Measurements from ENCODE around the gene LRRC8C. TPM values are rescaled to one million over a fixed set of nuclear protein-coding genes. Genes with fewer than 3 reads are reported as not detected.

Gene LRRC8C
- total RNA-seq, 2 donors from 2014 or later = 10.5 to 11.9 TPM

GRCh38 chr1:89739844-89740216 lies 106.9 kb downstream of the LRRC8C start:
- intact Hi-C loops (cut with DNase I) = no loop called here
- DNase-seq (ENCODE audit: low spot score) = no peak

- no peak for DNase-seq (ENCODE audit: low spot score)
- intact Hi-C loops (cut with DNase I) = no loop called here
Observed at GRCh38 chr1:89743788-89744187, 110.9 kb downstream of the LRRC8C start.

GRCh38 chr1:89746424-89747149 lies 113.7 kb downstream of the LRRC8C start:
- no peak for DNase-seq (ENCODE audit: low spot score)
- intact Hi-C loops (cut with DNase I) = no loop called here

GRCh38 chr1:89753761-89754160 lies 120.8 kb downstream of the LRRC8C start:
- intact Hi-C loops (cut with DNase I) = no loop called here
- no peak for DNase-seq (ENCODE audit: low spot score)

GRCh38 chr1:89754518-89754917 lies 121.6 kb downstream of the LRRC8C start:
- DNase-seq (ENCODE audit: low spot score) = no peak
- intact Hi-C loops (cut with DNase I) = no loop called here

GRCh38 chr1:89755591-89755990 lies 122.7 kb downstream of the LRRC8C start:
- intact Hi-C loops (cut with DNase I) = no loop called here
- DNase-seq (ENCODE audit: low spot score) = no peak

- intact Hi-C loops (cut with DNase I) = no loop called here
- DNase-seq (ENCODE audit: low spot score) = no peak
Observed at GRCh38 chr1:89757532-89757931, 124.6 kb downstream of the LRRC8C start.

- DNase-seq (ENCODE audit: low spot score) = no peak
- intact Hi-C loops (cut with DNase I) = no loop called here
Observed at GRCh38 chr1:89758156-89758555, 125.2 kb downstream of the LRRC8C start.

GRCh38 chr1:89759036-89759435 lies 126.1 kb downstream of the LRRC8C start:
- DNase-seq (ENCODE audit: low spot score) = no peak
- intact Hi-C loops (cut with DNase I) = no loop called here

GRCh38 chr1:89760496-89760895 lies 127.6 kb downstream of the LRRC8C start:
- intact Hi-C loops (cut with DNase I) = loop anchor here (5.0 to 10.0 kb wide), 2 partner anchors 136 to 278 kb away; no protein-coding TSS in a partner anchor
- no peak for DNase-seq (ENCODE audit: low spot score)

- DNase-seq (ENCODE audit: low spot score) = no peak
Observed at GRCh38 chr1:89761338-89761737, 128.4 kb downstream of the LRRC8C start.

GRCh38 chr1:89761901-89762300 lies 129.0 kb downstream of the LRRC8C start:
- intact Hi-C loops (cut with DNase I) = loop anchor here (2.0 to 10.0 kb wide), 3 partner anchors 129 to 280 kb away; partner anchors contain the start of gene LRRC8C (in 1 of the 2)
- DNase-seq (ENCODE audit: low spot score) = no peak

More at GRCh38 chr1:89761338-89761737, 128.4 kb downstream of the LRRC8C start:
- intact Hi-C loops (cut with DNase I) = loop anchor here (5.0 to 10.0 kb wide), 2 partner anchors 137 to 279 kb away; no protein-coding TSS in a partner anchor

- no peak for DNase-seq (ENCODE audit: low spot score)
- intact Hi-C loops (cut with DNase I) = loop anchor here (2.0 to 10.0 kb wide), 3 partner anchors 130 to 280 kb away; partner anchors contain the start of gene LRRC8C (in 1 of the 2)
Observed at GRCh38 chr1:89762386-89762778, 129.5 kb downstream of the LRRC8C start.

GRCh38 chr1:89762779-89763648 lies 130.1 kb downstream of the LRRC8C start:
- intact Hi-C loops (cut with DNase I) = loop anchor here (2.0 to 10.0 kb wide), 3 partner anchors 130 to 281 kb away; partner anchors contain the start of gene LRRC8C (in 1 of the 2)

GRCh38 chr1:89763649-89763986 lies 130.7 kb downstream of the LRRC8C start:
- intact Hi-C loops (cut with DNase I) = loop anchor here (2.0 to 10.0 kb wide), 3 partner anchors 131 to 281 kb away; partner anchors contain the start of gene LRRC8C (in 1 of the 2)
- DNase-seq (ENCODE audit: low spot score) = no peak

More at GRCh38 chr1:89762779-89763648, 130.1 kb downstream of the LRRC8C start:
- DNase-seq (ENCODE audit: low spot score) = peak; percentile 96

GRCh38 chr1:89765774-89766173 lies 132.9 kb downstream of the LRRC8C start:
- DNase-seq (ENCODE audit: low spot score) = no peak
- intact Hi-C loops (cut with DNase I) = loop anchor here in 1 of 2 donors (10.0 kb wide), 1 partner anchor 141 kb away; no protein-coding TSS in a partner anchor

- intact Hi-C loops (cut with DNase I) = loop anchor here in 1 of 2 donors (10.0 kb wide), 1 partner anchor 143 kb away; no protein-coding TSS in a partner anchor
- DNase-seq (ENCODE audit: low spot score) = no peak
Observed at GRCh38 chr1:89767618-89768017, 134.7 kb downstream of the LRRC8C start.
